Measurements from ENCODE around the gene RTTN.

DNA sequence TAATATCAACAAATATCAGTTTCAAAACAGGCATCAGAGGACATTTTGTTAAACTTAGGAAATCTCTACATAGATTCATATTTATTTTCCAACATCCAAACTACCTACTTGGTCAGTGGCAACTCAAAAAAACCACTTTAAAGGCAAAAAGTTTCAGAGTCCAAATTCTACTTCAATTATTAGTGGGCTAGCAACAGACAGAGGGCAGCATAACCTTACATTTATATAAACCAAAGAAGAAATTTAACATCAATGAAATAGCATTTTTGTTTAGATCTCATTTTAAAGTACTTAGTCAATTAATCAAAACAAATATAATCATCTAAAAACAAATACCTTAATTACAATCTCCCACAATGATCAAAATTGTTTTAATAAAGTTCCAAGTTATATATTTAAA lies 33.3 kb downstream of the RTTN start:
- TF ChIP-seq, protein P1, sequence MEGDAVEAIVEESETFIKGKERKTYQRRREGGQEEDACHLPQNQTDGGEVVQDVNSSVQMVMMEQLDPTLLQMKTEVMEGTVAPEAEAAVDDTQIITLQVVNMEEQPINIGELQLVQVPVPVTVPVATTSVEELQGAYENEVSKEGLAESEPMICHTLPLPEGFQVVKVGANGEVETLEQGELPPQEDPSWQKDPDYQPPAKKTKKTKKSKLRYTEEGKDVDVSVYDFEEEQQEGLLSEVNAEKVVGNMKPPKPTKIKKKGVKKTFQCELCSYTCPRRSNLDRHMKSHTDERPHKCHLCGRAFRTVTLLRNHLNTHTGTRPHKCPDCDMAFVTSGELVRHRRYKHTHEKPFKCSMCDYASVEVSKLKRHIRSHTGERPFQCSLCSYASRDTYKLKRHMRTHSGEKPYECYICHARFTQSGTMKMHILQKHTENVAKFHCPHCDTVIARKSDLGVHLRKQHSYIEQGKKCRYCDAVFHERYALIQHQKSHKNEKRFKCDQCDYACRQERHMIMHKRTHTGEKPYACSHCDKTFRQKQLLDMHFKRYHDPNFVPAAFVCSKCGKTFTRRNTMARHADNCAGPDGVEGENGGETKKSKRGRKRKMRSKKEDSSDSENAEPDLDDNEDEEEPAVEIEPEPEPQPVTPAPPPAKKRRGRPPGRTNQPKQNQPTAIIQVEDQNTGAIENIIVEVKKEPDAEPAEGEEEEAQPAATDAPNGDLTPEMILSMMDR (IDR thresholded peaks at IDR 0.05), result no peak
- TF ChIP-seq POLR2A (IDR thresholded peaks at IDR 0.05), result no peak

All from uterus (tissue), 2 donors.